Measurements from ENCODE around the gene GYPB. TPM values are rescaled to one million over a fixed set of nuclear protein-coding genes. Genes with fewer than 3 reads are reported as not detected.
"Not testable (repeated sequence)": the region's sequence is repeated elsewhere in the genome, so short reads cannot be mapped to it uniquely, and the experiment has no call there.

The GYPB gene
- polyA plus RNA-seq, 3 donors, result not detected

GRCh38 chr4:144017271-144017670, 1.9 kb downstream of the GYPB start:
- not testable (repeated sequence) for H3K27ac ChIP-seq (ENCODE audit: low read depth, low read length)
- WGBS, 3 donors, result 76 to 93% (median 91%) methylated on average over 4 of the region's 4 CpGs

- WGBS, 3 donors, result 74 to 84% (median 77%) methylated on average over 2 of the region's 2 CpGs
Measured at GRCh38 chr4:144016057-144016605, 3.0 kb downstream of the GYPB start.

GRCh38 chr4:144014808-144015207, 4.4 kb downstream of the GYPB start:
- H3K27ac ChIP-seq (ENCODE audit: low read depth, low read length), result no peak overlapping the region
- 73 to 86% (median 80%) methylated on average over 2 of the region's 2 CpGs for WGBS, 3 donors

More at GRCh38 chr4:144016057-144016605, 3.0 kb downstream of the GYPB start:
- H3K27ac ChIP-seq (ENCODE audit: low read depth, low read length), result not testable (repeated sequence)

- H3K27ac ChIP-seq (ENCODE audit: low read depth, low read length), result not testable (repeated sequence)
- WGBS, 3 donors, result 85 to 95% (median 91%) methylated on average over 3 of the region's 3 CpGs
Measured at GRCh38 chr4:144008602-144009001, 10.6 kb downstream of the GYPB start.

- 69 to 97% (median 91%) methylated on average over 1 of the region's 1 CpG for WGBS, 3 donors
Measured at GRCh38 chr4:144007960-144008359, 11.2 kb downstream of the GYPB start.

GRCh38 chr4:144006200-144006803, 12.9 kb downstream of the GYPB start:
- WGBS, 3 donors, result 67 to 78% (median 76%) methylated on average over 2 of the region's 2 CpGs
- not testable (repeated sequence) for H3K27ac ChIP-seq (ENCODE audit: low read depth, low read length)

More at GRCh38 chr4:144007960-144008359, 11.2 kb downstream of the GYPB start:
- H3K27ac ChIP-seq (ENCODE audit: low read depth, low read length), result not testable (repeated sequence)

GRCh38 chr4:144005558-144005953, 13.6 kb downstream of the GYPB start:
- not testable (repeated sequence) for H3K27ac ChIP-seq (ENCODE audit: low read depth, low read length)

GRCh38 chr4:144004868-144005557, 14.2 kb downstream of the GYPB start:
- H3K27ac ChIP-seq (ENCODE audit: low read depth, low read length), result not testable (repeated sequence)
- WGBS, 3 donors, result 76 to 77% (median 77%) methylated on average over 4 of the region's 4 CpGs

GRCh38 chr4:144003890-144004265, 15.3 kb downstream of the GYPB start:
- H3K27ac ChIP-seq (ENCODE audit: low read depth, low read length), result not testable (repeated sequence)

- H3K27ac ChIP-seq (ENCODE audit: low read depth, low read length), result not testable (repeated sequence)
- 44 to 87% (median 84%) methylated on average over 2 of the region's 2 CpGs for WGBS, 3 donors
Measured at GRCh38 chr4:144003205-144003889, 15.8 kb downstream of the GYPB start.

GRCh38 chr4:144000331-144000995, 18.7 kb downstream of the GYPB start:
- 49 to 78% (median 72%) methylated on average over 6 of the region's 6 CpGs for WGBS, 3 donors
- H3K27ac ChIP-seq (ENCODE audit: low read depth, low read length), result not testable (repeated sequence)

GRCh38 chr4:143996193-143996592, 23.0 kb downstream of the GYPB start:
- 76 to 92% (median 90%) methylated on average over 3 to 4 of the region's 4 CpGs for WGBS, 3 donors
- not testable (repeated sequence) for H3K27ac ChIP-seq (ENCODE audit: low read depth, low read length)

GRCh38 chr4:143991761-143992160, 27.4 kb downstream of the GYPB start:
- H3K27ac ChIP-seq (ENCODE audit: low read depth, low read length), result not testable (repeated sequence)
- WGBS, 3 donors, result no CpG with 5 or more reads among the region's 1 CpG

GRCh38 chr4:143990717-143991116, 28.5 kb downstream of the GYPB start:
- not testable (repeated sequence) for H3K27ac ChIP-seq (ENCODE audit: low read depth, low read length)

GRCh38 chr4:143986180-143986579, 33.0 kb downstream of the GYPB start:
- no peak overlapping the region for H3K27ac ChIP-seq (ENCODE audit: low read depth, low read length)
- 67 to 92% (median 74%) methylated on average over 1 of the region's 1 CpG for WGBS, 3 donors

More at GRCh38 chr4:143990717-143991116, 28.5 kb downstream of the GYPB start:
- WGBS, 3 donors, result 27 to 45% (median 35%) methylated on average over 2 to 3 of the region's 3 CpGs

GRCh38 chr4:143980776-143981175, 38.4 kb downstream of the GYPB start:
- not testable (repeated sequence) for H3K27ac ChIP-seq (ENCODE audit: low read depth, low read length)
- WGBS, 3 donors, result 19 to 71% (median 55%) methylated on average over 4 of the region's 4 CpGs

- not testable (repeated sequence) for H3K27ac ChIP-seq (ENCODE audit: low read depth, low read length)
Measured at GRCh38 chr4:143975527-143975926, 43.7 kb downstream of the GYPB start.

GRCh38 chr4:143974021-143974420, 45.2 kb downstream of the GYPB start:
- 72 to 91% (median 83%) methylated on average over 4 of the region's 4 CpGs for WGBS, 3 donors
- H3K27ac ChIP-seq (ENCODE audit: low read depth, low read length), result not testable (repeated sequence)

GRCh38 chr4:143961075-143961474, 58.1 kb downstream of the GYPB start:
- H3K27ac ChIP-seq (ENCODE audit: low read depth, low read length), result no peak overlapping the region
- 57 to 78% (median 69%) methylated on average over 4 of the region's 4 CpGs for WGBS, 3 donors

Data from adipose tissue (tissue), 3 donors.